Stomach (tissue), 4 donors: ENCODE results near the gene TRA2B.

Experiments used
- EP300 ChIP-seq: sonication (generic); formaldehyde crosslinking; IDR thresholded peaks from one replicate; pipeline ENCODE4 v1.6.1; 2017; ENCODE audit warnings: antibody characterized with exemption
- POLR2AphosphoS5 ChIP-seq, 3 donors: sonication (generic); formaldehyde crosslinking; IDR thresholded peaks; one replicate each; pipeline ENCODE4 v1.6.1; 2016; ENCODE audit warnings: antibody characterized with exemption in 3 of 3
- TF ChIP-seq, protein P1 (sequence below), 7 experiments: fragments of 450-650 bp in 4 of 7; fragments of 200-600 bp in 3 of 7; sonication (generic) in 3 of 7; IDR thresholded peaks; one replicate each; pipeline ENCODE4 v1.5.1; 2016 to 2019; ENCODE audit warnings: antibody characterized with exemption in 7 of 7, control low read depth in 2 of 7, mild to moderate bottlenecking in 1 of 7

DNA sequence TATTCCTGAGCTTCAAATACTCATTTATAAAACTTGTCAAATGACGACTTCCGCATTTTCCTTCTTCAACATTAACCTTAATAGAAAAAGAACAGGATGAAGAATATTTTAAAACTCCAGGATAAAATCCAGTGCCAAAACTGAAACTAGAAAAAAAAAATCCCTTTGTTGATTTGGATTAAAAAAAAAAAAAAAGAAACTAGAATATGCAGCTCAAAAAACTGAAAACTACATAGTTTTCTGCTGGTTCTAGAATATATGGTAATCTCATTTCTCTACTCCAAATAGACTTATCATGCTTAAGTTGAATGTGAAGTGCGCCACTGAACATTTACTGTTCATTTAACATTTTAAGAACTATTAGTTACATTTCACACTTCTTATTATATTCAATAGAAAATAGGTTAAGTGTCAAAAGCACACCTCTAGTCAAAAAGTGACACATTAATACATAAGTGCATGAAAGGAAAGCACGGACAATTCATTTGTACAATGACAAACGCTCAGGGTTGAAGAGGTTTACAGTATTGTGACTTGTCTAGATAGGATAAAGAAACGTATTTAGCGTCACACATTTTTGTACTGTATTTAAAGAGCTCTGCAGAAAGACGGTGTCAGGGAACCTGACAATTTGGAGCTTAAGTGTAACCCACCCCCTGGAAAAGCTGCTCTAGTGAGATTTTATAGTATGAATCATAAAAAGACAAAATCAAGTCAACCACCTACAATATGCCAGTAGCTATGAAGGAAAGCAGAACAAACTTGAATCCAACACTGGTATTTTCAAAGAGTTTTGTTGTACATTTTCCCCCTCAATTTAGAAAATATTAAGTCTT, 5.8 kb downstream of the TRA2B start:
- TF ChIP-seq, protein P1, sequence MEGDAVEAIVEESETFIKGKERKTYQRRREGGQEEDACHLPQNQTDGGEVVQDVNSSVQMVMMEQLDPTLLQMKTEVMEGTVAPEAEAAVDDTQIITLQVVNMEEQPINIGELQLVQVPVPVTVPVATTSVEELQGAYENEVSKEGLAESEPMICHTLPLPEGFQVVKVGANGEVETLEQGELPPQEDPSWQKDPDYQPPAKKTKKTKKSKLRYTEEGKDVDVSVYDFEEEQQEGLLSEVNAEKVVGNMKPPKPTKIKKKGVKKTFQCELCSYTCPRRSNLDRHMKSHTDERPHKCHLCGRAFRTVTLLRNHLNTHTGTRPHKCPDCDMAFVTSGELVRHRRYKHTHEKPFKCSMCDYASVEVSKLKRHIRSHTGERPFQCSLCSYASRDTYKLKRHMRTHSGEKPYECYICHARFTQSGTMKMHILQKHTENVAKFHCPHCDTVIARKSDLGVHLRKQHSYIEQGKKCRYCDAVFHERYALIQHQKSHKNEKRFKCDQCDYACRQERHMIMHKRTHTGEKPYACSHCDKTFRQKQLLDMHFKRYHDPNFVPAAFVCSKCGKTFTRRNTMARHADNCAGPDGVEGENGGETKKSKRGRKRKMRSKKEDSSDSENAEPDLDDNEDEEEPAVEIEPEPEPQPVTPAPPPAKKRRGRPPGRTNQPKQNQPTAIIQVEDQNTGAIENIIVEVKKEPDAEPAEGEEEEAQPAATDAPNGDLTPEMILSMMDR (IDR thresholded peaks at IDR 0.05): no peak
- TF ChIP-seq EP300 (no peak), POLR2AphosphoS5 (IDR thresholded peaks at IDR 0.05) (no peak)
